Measurements from ENCODE around the gene PACRG. TPM values are rescaled to one million over a fixed set of nuclear protein-coding genes. Genes with fewer than 3 reads are reported as not detected.

PACRG gene
- total and polyA plus RNA-seq, 2 of the 13 experiments (the other 11 are each of a cell fraction or from before 2014, with no cell fraction given): 0.13 TPM; not detected in 1

DNA sequence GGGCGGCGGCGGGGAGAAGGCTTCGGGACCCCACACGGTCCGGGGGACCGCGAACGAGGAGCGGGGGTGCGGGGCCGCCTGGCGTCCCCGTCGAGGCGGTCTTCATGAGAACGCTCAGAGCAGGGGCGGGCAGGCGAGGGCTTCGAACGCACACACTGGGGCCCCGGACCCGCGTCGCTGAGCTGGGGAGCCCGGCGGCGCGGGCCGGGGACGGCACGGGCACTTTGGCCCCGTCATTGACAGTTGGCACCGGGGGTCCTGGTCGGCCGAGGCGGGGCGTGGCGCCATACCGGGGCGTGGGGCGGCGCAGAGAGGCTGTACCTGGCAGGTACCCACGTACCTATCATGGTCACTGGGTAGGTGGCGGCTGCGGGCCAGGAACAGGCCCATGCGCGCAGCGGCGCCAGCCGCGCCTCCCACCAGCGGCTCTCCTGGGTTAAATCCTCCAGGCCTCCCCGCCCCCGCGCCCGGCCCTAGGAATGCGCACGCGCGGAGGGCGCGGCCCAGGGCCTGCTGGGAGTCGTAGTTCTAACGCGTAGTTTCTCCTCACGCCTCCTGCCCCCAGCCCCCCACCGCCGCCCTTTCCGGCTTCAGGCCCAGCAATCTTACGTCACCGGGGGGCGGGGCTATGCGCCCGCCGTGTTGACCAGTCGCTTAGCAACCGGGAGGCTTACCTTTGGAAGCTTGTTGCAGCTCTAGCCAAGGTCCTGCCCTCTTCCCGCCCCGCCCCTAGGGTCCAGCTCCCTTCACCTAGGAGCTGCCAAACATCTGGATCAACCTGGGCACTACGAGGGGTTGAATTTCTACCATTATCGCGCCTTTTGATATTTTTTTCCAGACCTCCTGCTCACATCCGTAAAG is at the start of gene PACRG, which contains the start of gene PRKN (continued):
- no peak; the same call in 1 of the 2 replicates for TF ChIP-seq KDM4B (CRISPR knock-in tag; IDR thresholded peaks at IDR 0.05)
- TF ChIP-seq ZNF572 (CRISPR knock-in tag; IDR thresholded peaks at IDR 0.05): 0 out of 2 replicates have a peak, but pooled peaks have one; percentile 55
- no peak for TF ChIP-seq ZNF329 (CRISPR knock-in tag; IDR thresholded peaks at IDR 0.05; ENCODE audit: low read depth)
- peak; percentile 66 for TF ChIP-seq XRCC5 (optimal IDR thresholded peaks at IDR 0.05; ENCODE audit: low read length)
- TF ChIP-seq KLF15 (CRISPR knock-in tag; IDR thresholded peaks at IDR 0.05; ENCODE audit: borderline replicate concordance): no peak; the same call in 1 of the 2 replicates
- TF ChIP-seq ZEB1 (IDR thresholded peaks at IDR 0.05; ENCODE audit: insufficient replicate concordance, low read depth): peak; percentile 87
- TF ChIP-seq ZNF563 (CRISPR knock-in tag; IDR thresholded peaks at IDR 0.05): peak; percentile 84
- peak; percentile 38; the same call in 1 of the 2 replicates for TF ChIP-seq ZNF776 (CRISPR knock-in tag; IDR thresholded peaks at IDR 0.05)
- 0 out of 2 replicates have a peak, but pooled peaks have one; percentile 33 for TF ChIP-seq ZNF782 (CRISPR knock-in tag; IDR thresholded peaks at IDR 0.05; ENCODE audit: borderline replicate concordance)
- no peak for TF ChIP-seq KDM6A (CRISPR knock-in tag; IDR thresholded peaks at IDR 0.05; ENCODE audit: low read depth)
- TF ChIP-seq HBP1 (CRISPR knock-in tag; IDR thresholded peaks at IDR 0.05; ENCODE audit: low read depth): peak; percentile 54; the same call in 1 of the 2 replicates
- peak; percentile 67; the same call in 1 of the 2 replicates for TF ChIP-seq ZNF878 (CRISPR knock-in tag; IDR thresholded peaks at IDR 0.05)
- TF ChIP-seq NKX3-1 (CRISPR knock-in tag; IDR thresholded peaks at IDR 0.05): 0 out of 2 replicates have a peak, but pooled peaks have one; percentile 33
- no peak; the same call in 1 of the 2 replicates for TF ChIP-seq IRF9 (CRISPR knock-in tag; IDR thresholded peaks at IDR 0.05; ENCODE audit: borderline replicate concordance)
- peak; percentile 38; the same call in 1 of the 2 replicates for TF ChIP-seq SMAD3 (CRISPR knock-in tag; IDR thresholded peaks at IDR 0.05)
- TF ChIP-seq CSRNP1 (CRISPR knock-in tag; IDR thresholded peaks at IDR 0.05): peak; percentile 79; the same call in 1 of the 2 replicates
- TF ChIP-seq, protein P1, sequence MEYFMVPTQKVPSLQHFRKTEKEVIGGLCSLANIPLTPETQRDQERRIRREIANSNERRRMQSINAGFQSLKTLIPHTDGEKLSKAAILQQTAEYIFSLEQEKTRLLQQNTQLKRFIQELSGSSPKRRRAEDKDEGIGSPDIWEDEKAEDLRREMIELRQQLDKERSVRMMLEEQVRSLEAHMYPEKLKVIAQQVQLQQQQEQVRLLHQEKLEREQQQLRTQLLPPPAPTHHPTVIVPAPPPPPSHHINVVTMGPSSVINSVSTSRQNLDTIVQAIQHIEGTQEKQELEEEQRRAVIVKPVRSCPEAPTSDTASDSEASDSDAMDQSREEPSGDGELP (IDR thresholded peaks at IDR 0.05; ENCODE audit: borderline replicate concordance, low read depth): no peak
- TF ChIP-seq ZNF850 (CRISPR knock-in tag; conservative IDR thresholded peaks at IDR 0.05): peak; percentile 90; the same call in 1 of the 2 replicates
- TF ChIP-seq ZNF556 (CRISPR knock-in tag; IDR thresholded peaks at IDR 0.05; ENCODE audit: borderline replicate concordance): peak; percentile 73; the same call in 1 of the 2 replicates
